Natural killer cell (primary cell): ENCODE results near the gene DENND5B. TPM values are rescaled to one million over a fixed set of nuclear protein-coding genes. Genes with fewer than 3 reads are reported as not detected.
"Not testable (repeated sequence)": the region's sequence is repeated elsewhere in the genome, so short reads cannot be mapped to it uniquely, and the experiment has no call there.

Experiments
- ATAC-seq, 3 donors: fragments of 150-1000 bp in 2 of 3; fragments of 200-7000 bp in 1 of 3; cut with Tn5 transposase; 1 replicate in 1 of 3; 2 replicates in 2 of 3; pipeline ENCODE4 v1.10.0; 2021; ENCODE audit warnings: mild to moderate bottlenecking in 2 of 3, moderate library complexity in 2 of 3
- DNase-seq, 2 donors: peaks; one replicate each; pipeline versions ENCODE4 v3.0.0 to v3.0.0-alpha.2; 2013 to 2021; ENCODE audit warnings: mixed read lengths in 1 of 2
- H3K27ac ChIP-seq: one replicate; pipeline ENCODE4 v1.5.1; 2013; ENCODE audit warnings: mild to moderate bottlenecking, low read length
- H3K27me3 ChIP-seq: one replicate; pipeline ENCODE4 v1.6.1; 2013; ENCODE audit warnings: low read length; ENCODE audit not compliant: control insufficient read depth, insufficient read depth
- H3K36me3 ChIP-seq: one replicate; pipeline ENCODE4 v1.6.1; 2013; ENCODE audit warnings: low read length; ENCODE audit not compliant: control insufficient read depth, insufficient read depth
- H3K4me1 ChIP-seq: one replicate; pipeline ENCODE4 v1.6.1; 2013; ENCODE audit warnings: low read length; ENCODE audit not compliant: control insufficient read depth, insufficient read depth
- H3K4me3 ChIP-seq: one replicate; pipeline ENCODE4 v1.5.1; 2013; ENCODE audit warnings: low read length
- H3K9me3 ChIP-seq: one replicate; pipeline ENCODE4 v1.6.1; 2013; ENCODE audit warnings: low read length; ENCODE audit not compliant: control insufficient read depth, insufficient read depth
- H3K27ac Mint-ChIP-seq, 2 donors: one replicate each; pipeline ENCODE4 v1.8.0; 2022; ENCODE audit warnings: mild to moderate bottlenecking in 2 of 2, mixed read lengths in 2 of 2, moderate library complexity in 1 of 2
- H3K27me3 Mint-ChIP-seq, 2 donors: one replicate each; pipeline ENCODE4 v1.8.0; 2022; ENCODE audit warnings: low read depth in 2 of 2, mixed read lengths in 2 of 2
- H3K36me3 Mint-ChIP-seq: one replicate; pipeline ENCODE4 v1.8.0; 2022; ENCODE audit warnings: mixed read lengths
- H3K4me1 Mint-ChIP-seq, 2 donors: one replicate each; pipeline ENCODE4 v1.8.0; 2022; ENCODE audit warnings: mixed read lengths in 2 of 2
- H3K4me3 Mint-ChIP-seq: one replicate; pipeline ENCODE4 v1.8.0; 2022; ENCODE audit warnings: mild to moderate bottlenecking, moderate library complexity, mixed read lengths
- H3K9me3 Mint-ChIP-seq, 2 donors: one replicate each; pipeline ENCODE4 v1.8.0; 2022; ENCODE audit warnings: mixed read lengths in 2 of 2
- CTCF ChIP-seq: fragments of 200-600 bp; IDR thresholded peaks from one replicate; pipeline ENCODE4 v1.8.0; 2022; ENCODE audit warnings: antibody characterized with exemption
- WGBS: methylation state at CpG from one replicate; pipeline ENCODE4 v1.1.7; 2013; ENCODE audit warnings: missing lambda C conversion rate; ENCODE audit not compliant: insufficient coverage; 5-methylcytosine and 5-hydroxymethylcytosine counted together
- intact Hi-C: fragments of 100-400 bp; cut with micrococcal nuclease; formaldehyde crosslinking; loops from one replicate; pipeline ENCODE4 v1.14.2; 2022
- total RNA-seq, 4 donors: library from RNA; stranded (reverse); fragments of 120-200 nt in 1 of 4; gene quantifications; one replicate each; pipeline versions ENCODE4 v1.2.3 to v1.2.4, GENCODE V29; 2013 to 2022

Gene DENND5B
- total RNA-seq, 3 donors from 2014 or later (not counting 1 experiment from before 2014, with no cell fraction given), result 0.52 to 2.4 (median 0.70) TPM

- H3K36me3 ChIP-seq, result no peaks in the 10 kb centered on the region
- intact Hi-C loops, result no loop called here
- no peaks in the 10 kb centered on the region for H3K4me1 ChIP-seq
- H3K27ac Mint-ChIP-seq, result no peak overlapping the region
- H3K4me3 Mint-ChIP-seq, result no peak overlapping the region
- no peaks in the 10 kb centered on the region for H3K27me3 Mint-ChIP-seq
- no peaks in the 10 kb centered on the region for H3K9me3 ChIP-seq
- DNase-seq, result no peak
- no CpG with 5 or more reads among the region's 4 CpGs for WGBS
- ATAC-seq, result no peak
- TF ChIP-seq CTCF, result no peak
- no peaks in the 10 kb centered on the region for H3K36me3 Mint-ChIP-seq
- H3K27me3 ChIP-seq, result no peaks in the 10 kb centered on the region
- H3K4me3 ChIP-seq, result no peak overlapping the region
- no peaks in the 10 kb centered on the region for H3K4me1 Mint-ChIP-seq
- H3K27ac ChIP-seq, result no peak overlapping the region
- no peaks in the 10 kb centered on the region for H3K9me3 Mint-ChIP-seq
These were observed 114.5 kb downstream of the DENND5B start for GRCh38 chr12:31476437-31476836.

GRCh38 chr12:31475610-31476009 is 115.3 kb downstream of the DENND5B start:
- H3K27me3 ChIP-seq, H3K9me3 ChIP-seq, H3K36me3 Mint-ChIP-seq, H3K4me1 ChIP-seq, H3K27me3 Mint-ChIP-seq, DNase-seq, intact Hi-C loops, H3K27ac ChIP-seq, H3K9me3 Mint-ChIP-seq, ATAC-seq, H3K27ac Mint-ChIP-seq, H3K4me1 Mint-ChIP-seq, H3K36me3 ChIP-seq, H3K4me3 ChIP-seq, H3K4me3 Mint-ChIP-seq: not testable (repeated sequence)
- WGBS, result 89% methylated on average over 7 of the region's 7 CpGs

- Mint-ChIP-seq H3K27me3 (no peaks in the 10 kb centered on the region), H3K36me3 (no peaks in the 10 kb centered on the region), H3K4me1 (no peaks in the 10 kb centered on the region), H3K4me3 (no peak overlapping the region), H3K27ac (no peak overlapping the region), H3K9me3 (no peaks in the 10 kb centered on the region)
- Histone ChIP-seq H3K9me3 (no peaks in the 10 kb centered on the region), H3K27ac (no peak overlapping the region), H3K4me3 (no peak overlapping the region), H3K27me3 (no peaks in the 10 kb centered on the region), H3K36me3 (no peaks in the 10 kb centered on the region), H3K4me1 (no peaks in the 10 kb centered on the region)
- TF ChIP-seq CTCF, result no peak
- intact Hi-C loops, result no loop called here
- DNase-seq (no peak), ATAC-seq (no peak)
- no CpG with 5 or more reads among the region's 2 CpGs for WGBS
These were observed 116.2 kb downstream of the DENND5B start for GRCh38 chr12:31474751-31475150.

- no peak for TF ChIP-seq CTCF
- Mint-ChIP-seq H3K4me1 (no peaks in the 10 kb centered on the region), H3K4me3 (no peak overlapping the region), H3K9me3 (no peaks in the 10 kb centered on the region), H3K36me3 (no peaks in the 10 kb centered on the region), H3K27ac (no peak overlapping the region), H3K27me3 (no peaks in the 10 kb centered on the region)
- H3K4me1 ChIP-seq, result no peaks in the 10 kb centered on the region
- no peaks in the 10 kb centered on the region for H3K9me3 ChIP-seq
- intact Hi-C loops, result no loop called here
- H3K27me3 ChIP-seq, result no peaks in the 10 kb centered on the region
- DNase-seq, result no peak
- WGBS, result 89% methylated on average over 7 of the region's 7 CpGs
- no peak overlapping the region for H3K27ac ChIP-seq
- no peak for ATAC-seq
- H3K4me3 ChIP-seq, result no peak overlapping the region
- no peaks in the 10 kb centered on the region for H3K36me3 ChIP-seq
These were observed 119.1 kb downstream of the DENND5B start for GRCh38 chr12:31471823-31472222.
